HG03060 (cell line): Measurements from ENCODE around the gene MTA3.
"Not testable (repeated sequence)": the region's sequence is repeated elsewhere in the genome, so short reads cannot be mapped to it uniquely, and the experiment has no call there.

Source experiments
- ATAC-seq: cut with Tn5 transposase; IDR thresholded peaks from one replicate; pipeline ENCODE4 v1.9.1; 2021; ENCODE audit warnings: low read depth, moderate number of reproducible peaks; ENCODE audit not compliant: unreplicated experiment

MTA3 gene

DNA sequence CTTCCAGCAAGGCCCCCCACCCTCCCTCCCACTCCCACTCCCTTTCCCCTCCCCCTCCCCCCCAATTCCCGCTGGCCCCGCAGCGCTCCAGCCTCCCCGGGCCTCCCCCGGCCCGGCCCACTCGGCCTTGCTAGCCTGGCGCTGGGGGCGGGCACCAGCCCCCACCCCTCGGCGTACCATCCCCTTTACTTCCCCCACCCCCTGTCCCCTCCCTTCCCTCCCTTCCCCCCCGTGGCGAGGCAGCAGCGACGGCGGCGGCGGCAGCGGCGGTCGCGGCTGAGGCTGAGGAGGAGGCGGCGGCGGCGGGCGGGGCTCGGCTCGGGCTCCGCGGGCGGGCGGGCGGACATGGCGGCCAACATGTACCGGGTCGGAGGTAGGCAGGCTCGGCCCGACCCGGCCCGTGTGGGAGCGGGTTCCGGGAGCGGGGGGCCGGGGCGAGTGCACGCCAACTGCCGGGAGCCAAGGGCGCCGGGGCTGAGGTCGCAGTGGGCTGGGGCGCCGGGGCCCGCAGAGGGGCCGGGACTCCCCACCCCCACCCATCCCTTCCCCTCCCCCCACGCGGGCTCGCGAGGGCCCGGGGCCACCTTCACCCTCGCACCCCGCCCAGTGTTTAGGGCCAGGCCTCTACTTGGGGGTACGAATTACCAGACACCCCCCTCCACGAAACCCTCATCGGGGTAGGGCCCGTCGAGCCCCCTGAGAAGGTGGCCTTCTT lies at the start of gene MTA3:
TSS of gene MTA3 (plus strand) at position 232 of the 715 bp plus-strand sequence. CDS start at position 346, 114 bp downstream.
- no peak for ATAC-seq

GRCh38 chr2:42519624-42520023 lies 48.8 kb upstream of the MTA3 start:
- ATAC-seq, result no peak

DNA sequence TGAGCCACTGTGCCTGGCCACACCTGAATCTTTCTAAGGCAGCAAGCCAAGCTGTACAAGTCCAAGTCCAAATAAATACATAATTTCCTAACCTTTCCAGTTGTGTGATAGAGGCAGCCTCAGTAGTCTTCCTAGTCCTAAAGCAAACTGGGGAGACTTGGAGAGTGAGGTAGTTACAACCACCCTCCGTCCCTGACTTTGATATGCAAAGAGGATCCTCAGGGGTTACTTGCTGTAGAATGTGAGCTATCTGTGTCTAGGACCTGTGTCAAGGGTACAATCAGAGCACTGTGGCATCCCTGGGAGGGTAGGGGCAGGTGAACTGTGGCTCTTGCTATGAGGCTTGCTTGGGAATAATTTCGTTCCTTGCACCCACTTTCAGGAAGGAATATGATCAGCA lies 46.4 kb upstream of the MTA3 start:
- ATAC-seq, result no peak

GRCh38 chr2:42523341-42523740 lies 45.1 kb upstream of the MTA3 start:
- ATAC-seq, result no peak

GRCh38 chr2:42532397-42532796 lies 36.0 kb upstream of the MTA3 start:
- no peak for ATAC-seq

DNA sequence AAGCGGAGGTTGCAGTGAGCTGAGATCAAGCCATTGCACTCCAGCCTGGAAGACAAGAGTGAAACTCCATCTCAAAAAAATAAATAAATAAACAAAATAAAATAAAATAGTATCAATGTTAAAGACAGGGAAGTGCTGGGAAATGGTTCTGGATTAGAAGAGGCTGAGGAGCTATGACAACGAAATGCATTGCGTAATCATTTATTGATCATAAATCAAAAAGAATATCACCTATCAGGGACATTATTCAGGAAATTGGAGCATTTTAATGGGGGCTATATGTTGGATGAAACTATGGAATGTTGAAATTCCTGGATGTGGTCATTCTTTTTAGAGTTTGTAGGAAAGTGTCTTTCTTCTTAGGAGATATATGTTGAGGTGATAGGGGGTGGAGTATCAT lies 30.9 kb upstream of the MTA3 start:
- ATAC-seq, result no peak

DNA sequence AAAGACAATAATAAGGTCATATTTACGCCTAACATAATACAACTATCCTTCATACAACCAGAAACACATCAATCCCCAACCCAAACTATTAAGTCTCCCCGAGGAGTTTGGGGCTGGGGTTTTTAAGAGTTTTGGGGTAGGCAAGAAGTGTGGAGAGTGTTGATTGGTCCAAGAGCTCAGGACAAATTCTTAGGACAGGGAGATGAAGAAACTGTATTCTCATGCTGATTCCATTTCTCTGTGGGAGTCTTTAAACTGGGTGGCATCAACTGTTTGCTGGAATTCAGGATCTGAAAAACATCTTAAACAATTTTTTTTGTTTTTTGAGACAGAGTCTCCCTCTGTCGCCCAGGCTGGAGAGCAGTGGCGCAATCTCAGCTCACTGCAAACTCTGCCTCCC lies 25.6 kb upstream of the MTA3 start:
- no peak for ATAC-seq

DNA sequence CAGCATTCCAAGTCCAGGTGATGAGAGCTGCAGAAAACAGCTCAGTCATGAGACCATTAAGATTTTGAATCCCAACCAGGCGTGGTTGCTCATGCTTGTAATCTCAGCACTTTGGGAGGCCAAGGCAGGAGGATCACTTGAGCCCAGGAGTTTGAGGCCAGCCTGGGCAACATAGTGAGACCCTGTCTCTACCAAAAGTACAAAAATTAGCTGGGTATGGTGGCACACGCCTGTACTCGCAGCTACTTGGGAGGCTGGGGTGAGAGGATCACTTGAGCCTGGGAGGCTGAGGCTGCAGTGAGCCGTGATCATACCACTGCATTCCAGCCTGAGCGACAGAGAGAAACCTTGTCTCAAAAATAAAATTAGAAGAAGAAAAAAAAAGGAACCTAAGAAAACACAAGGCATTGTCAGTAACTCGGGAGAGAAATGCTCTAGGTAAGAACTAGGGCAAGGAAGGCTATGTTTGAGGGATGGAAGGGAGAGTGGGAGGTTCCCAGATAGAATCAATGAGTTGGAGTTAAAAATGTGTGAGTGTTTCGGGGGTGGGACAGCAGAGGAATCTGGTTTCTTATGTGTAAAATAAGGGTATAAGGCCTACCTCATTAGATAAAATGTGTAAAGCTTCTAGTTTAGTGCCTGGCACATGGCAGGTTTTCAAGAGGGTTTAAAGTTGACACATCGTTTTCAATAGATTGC lies 23.3 kb upstream of the MTA3 start:
- no peak for ATAC-seq

DNA sequence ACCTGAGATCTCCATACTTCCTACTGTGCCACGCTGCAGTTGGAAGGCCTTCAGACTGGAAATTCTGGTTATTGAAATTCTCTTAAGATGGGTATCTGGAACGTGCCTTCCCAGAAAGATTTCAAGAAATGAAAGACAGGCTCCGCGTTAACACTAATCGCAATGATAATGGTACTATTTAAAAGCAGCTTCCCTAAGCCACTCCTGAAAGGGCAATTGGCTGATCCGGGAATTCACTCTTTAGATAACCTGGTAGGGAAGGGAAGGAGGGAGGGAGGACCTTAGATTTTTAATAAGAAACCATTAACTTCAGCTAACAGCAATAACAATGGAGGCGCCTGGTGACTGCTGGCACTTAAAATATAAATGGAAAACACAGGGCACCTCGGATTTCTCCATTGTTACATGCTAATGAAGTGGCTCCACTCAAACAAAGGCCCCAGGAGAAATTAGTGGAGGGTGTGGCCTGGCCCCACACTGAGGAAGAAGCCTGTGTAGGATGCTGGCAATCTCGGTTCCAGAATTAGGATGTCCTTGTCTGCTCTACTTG lies 22.5 kb upstream of the MTA3 start:
- ATAC-seq, result no peak

- no peak for ATAC-seq
Observed at GRCh38 chr2:42547014-42547413, 21.4 kb upstream of the MTA3 start.

GRCh38 chr2:42547446-42548295 lies 20.8 kb upstream of the MTA3 start:
- no peak for ATAC-seq

- no peak for ATAC-seq
Observed at GRCh38 chr2:42550870-42551269, 17.6 kb upstream of the MTA3 start.

DNA sequence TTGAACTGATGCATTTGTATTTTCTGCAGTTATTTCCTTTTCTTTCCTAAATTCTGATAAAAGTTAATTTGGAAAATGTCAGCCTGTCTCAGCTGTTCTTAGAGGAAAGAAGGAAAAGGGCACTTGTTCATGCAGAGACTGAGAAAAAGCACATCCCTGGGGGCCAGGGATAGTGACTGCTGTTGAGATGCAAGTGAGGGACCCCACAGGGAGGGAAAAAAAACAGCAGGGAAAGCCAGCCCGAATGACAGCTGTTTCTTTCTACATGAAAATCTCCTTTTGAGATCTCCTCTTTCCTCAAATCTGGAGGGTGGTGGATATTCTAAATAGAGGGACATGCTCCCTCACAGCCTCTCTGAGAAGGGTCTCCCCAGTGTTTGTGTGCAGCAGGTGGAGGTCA lies 14.0 kb upstream of the MTA3 start:
- no peak for ATAC-seq

- ATAC-seq, result no peak
Observed at GRCh38 chr2:42556315-42556890, 12.0 kb upstream of the MTA3 start.

GRCh38 chr2:42557306-42557705 lies 11.1 kb upstream of the MTA3 start:
- ATAC-seq, result no peak

- ATAC-seq, result no peak
Observed at GRCh38 chr2:42558827-42559226, 9.6 kb upstream of the MTA3 start.

DNA sequence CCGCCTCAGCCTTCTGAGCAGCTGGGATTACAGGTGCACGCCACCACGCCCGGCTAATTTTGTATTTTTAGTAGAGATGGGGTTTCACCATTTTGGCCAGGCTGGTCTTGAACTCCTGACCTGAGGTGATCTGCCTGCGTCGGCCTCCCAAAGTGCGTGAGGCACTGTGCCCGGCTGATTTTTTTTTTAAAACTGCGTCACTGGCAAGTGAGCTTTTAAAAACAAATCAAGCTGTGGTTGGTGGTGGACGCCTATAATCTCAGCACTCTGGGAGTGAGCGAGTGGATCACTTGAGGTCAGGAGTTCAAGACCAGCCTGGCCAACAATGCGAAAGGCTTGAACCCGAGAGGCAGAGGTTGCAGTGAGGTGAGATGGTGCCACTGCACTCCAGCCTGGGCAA lies 8.3 kb upstream of the MTA3 start:
- not testable (repeated sequence) for ATAC-seq

DNA sequence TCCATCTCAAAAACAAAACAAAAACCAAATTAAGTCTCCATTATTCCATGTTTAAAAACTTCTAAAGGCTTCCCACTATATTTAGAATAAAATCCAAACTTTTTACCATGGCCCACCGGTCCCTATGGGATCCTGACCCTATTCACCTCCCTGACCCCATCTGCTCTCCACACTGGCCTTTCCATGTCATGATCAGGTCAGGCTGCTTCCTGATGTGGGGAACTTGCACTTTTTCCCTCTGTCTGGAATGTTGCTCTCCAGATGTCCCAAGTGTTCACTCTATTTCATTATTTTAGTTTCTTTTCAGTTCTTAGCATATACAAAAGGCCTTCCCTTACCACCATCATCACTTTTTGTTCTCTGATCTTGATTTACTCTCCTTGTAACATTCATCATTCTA lies 7.5 kb upstream of the MTA3 start:
- ATAC-seq, result no peak

DNA sequence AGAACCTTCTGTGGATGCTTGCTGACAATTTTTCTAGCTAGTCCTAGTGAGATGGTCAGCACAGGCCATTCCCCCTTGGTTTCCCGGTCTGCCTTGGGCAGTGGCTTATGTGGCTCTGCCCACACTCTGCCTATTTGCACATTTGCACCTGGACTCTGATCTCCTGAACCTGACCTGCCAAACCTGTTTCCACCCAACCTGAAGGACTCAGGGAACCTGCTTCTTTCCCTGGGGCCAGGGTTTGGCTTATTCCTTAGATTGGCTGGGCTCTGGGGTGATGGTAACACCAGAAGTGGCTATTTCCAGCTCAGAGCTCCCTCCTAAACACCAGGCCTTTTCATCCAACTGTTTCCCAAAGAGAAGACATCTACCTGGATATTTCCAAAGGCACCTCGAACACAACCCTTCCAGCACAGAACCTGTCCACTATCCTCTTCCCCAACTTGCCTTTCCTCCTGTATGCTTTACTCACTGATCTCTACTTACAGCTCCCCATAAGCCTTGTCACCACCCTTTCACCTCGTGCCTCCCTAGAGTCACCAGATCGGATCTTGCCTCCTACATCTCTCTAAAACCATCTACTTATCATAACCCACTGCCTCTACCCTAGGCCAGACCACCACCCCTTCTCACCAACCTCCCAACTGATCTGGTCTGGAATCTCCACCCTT lies 5.8 kb upstream of the MTA3 start:
- no peak for ATAC-seq

- no peak for ATAC-seq
Observed at GRCh38 chr2:42566025-42566424, 2.4 kb upstream of the MTA3 start.
